ENCODE data around the gene CCND1.

- TF ChIP-seq CTCF (conservative IDR thresholded peaks at IDR 0.05; ENCODE audit: low read depth, low read length) (no peak), EZH2 (IDR thresholded peaks at IDR 0.05; ENCODE audit: borderline replicate concordance, low read depth, low read length, poor library complexity, severe bottlenecking) (no peak)
These were observed 36.9 kb upstream of the CCND1 start for GRCh38 chr11:69604055-69604454.

Measured in A673 (cell line).